Heart right ventricle (tissue), 16 donors: ENCODE results near the gene SEMA5A. TPM values are rescaled to one million over a fixed set of nuclear protein-coding genes. Genes with fewer than 3 reads are reported as not detected.

Experiments
- ATAC-seq, 8 donors: fragments of 200-7000 bp; cut with Tn5 transposase; one replicate each; pipeline ENCODE4 v1.9.1; 2020; ENCODE audit warnings: mild to moderate bottlenecking in 8 of 8, moderate library complexity in 8 of 8, moderate number of reproducible peaks in 1 of 8
- DNase-seq, 2 donors: peaks; one replicate each; pipeline ENCODE4 v3.0.0-alpha.2; 2020
- H3K27ac ChIP-seq, 10 donors: fragments of 200-600 bp; sonication (generic) in 2 of 10; one replicate each; pipeline versions ENCODE4 v1.5.0 to v1.8.0; 2020 to 2022; ENCODE audit warnings: mild to moderate bottlenecking in 3 of 10
- H3K27me3 ChIP-seq, 7 donors: fragments of 200-600 bp; one replicate each; pipeline ENCODE4 v1.8.0; 2021 to 2022; ENCODE audit warnings: mild to moderate bottlenecking in 2 of 7
- H3K36me3 ChIP-seq, 9 donors: fragments of 200-600 bp; sonication (generic) in 1 of 9; one replicate each; pipeline versions ENCODE4 v1.5.0 to v1.8.0; 2020 to 2022; ENCODE audit warnings: mild to moderate bottlenecking in 2 of 9
- H3K4me1 ChIP-seq, 9 donors: fragments of 200-600 bp; sonication (generic) in 1 of 9; one replicate each; pipeline versions ENCODE4 v1.5.0 to v1.8.0; 2020 to 2022; ENCODE audit warnings: mild to moderate bottlenecking in 4 of 9
- H3K4me3 ChIP-seq, 10 donors: fragments of 200-600 bp; sonication (generic) in 2 of 10; one replicate each; pipeline versions ENCODE4 v1.5.0 to v1.8.0; 2020 to 2022; ENCODE audit warnings: mild to moderate bottlenecking in 7 of 10, moderate library complexity in 2 of 10
- H3K9me3 ChIP-seq, 11 donors: fragments of 200-600 bp in 10 of 11; sonication (generic) in 2 of 11; one replicate each; pipeline versions ENCODE4 v1.5.0 to v1.8.0; 2013 to 2022; ENCODE audit warnings: mild to moderate bottlenecking in 2 of 11, control low read depth in 1 of 11, moderate library complexity in 1 of 11
- WGBS, 2 donors: extraction: QIAGEN DNeasy Blood & Tissue Kit; methylation state at CpG; one replicate each; pipeline ENCODE4 v1.1.7; 2013; ENCODE audit warnings: inconsistent platforms in 1 of 2; 5-methylcytosine and 5-hydroxymethylcytosine counted together
- intact Hi-C, 10 donors: fragments of 100-400 bp; cut with DNase I; formaldehyde crosslinking; loops; one replicate each; pipeline versions ENCODE4 v1.11.1 to v1.14.2; 2022
- polyA plus RNA-seq, 2 donors: library from polyadenylated mRNA; stranded (reverse); fragments of 200-250 nt; gene quantifications; one replicate each; pipeline ENCODE4 v1.2.3, GENCODE V29; 2013
- total RNA-seq, 10 donors: library from RNA; stranded (reverse); fragmentation: NEBNext Ultra II Directional in 3 of 10; extraction: Animal tissue kit (Norgen Biotek cat#: 25700) in 3 of 10; gene quantifications; one replicate each; pipeline versions ENCODE4 v1.2.1 to v1.2.4, GENCODE V29; 2021 to 2023
- TF ChIP-seq, protein P1 (sequence below), 9 donors: fragments of 200-600 bp; sonication (generic) in 2 of 9; IDR thresholded peaks; one replicate each; pipeline versions ENCODE4 v1.5.0 to v1.8.0; 2021 to 2022; ENCODE audit warnings: antibody characterized with exemption in 9 of 9, mild to moderate bottlenecking in 5 of 9, moderate library complexity in 1 of 9
- donor health status: Arrhythmogenic right ventricular cardiomyopathy.
- donor health status: ischemic (EF 13 %, LVEDD 7.1; RV severe dilation, severe dysfunction).
- donor health status: healthy with polysubstance abuse.
- donor health status: DM: no; HTN: yes; CAD: no.
- donor health status: DM: no; HTN: no; CAD: no.
- donor health status: ischemic (EF 25% LVEDD 6.9; RV normal size, moderate dysfunction).
- donor health status: ischemic (EF 25% LVEDD 5.7; RV mildly dilated, moderate dysfunction).
- donor health status: healthy.
- donor health status: DM: yes; HTN: yes; CAD: no.
- donor health status: Ischemic cardiomyopathy.
- donor health status: ischemic (EF 35%, LVEDD 5.7; RV mildly dilated, moderate dysfunction).
- donor health status: nonischemic (EF 11% LVEDD 7.7; RV severe dilation, severe dysfunction).
- donor health status: DM: yes; HTN: yes; CAD: no.
- donor health status: PGD.
- donor health status: ischemic (EF 29% LVEDD 5.4; RV normal size, mild dysfunction).
- donor health status: nonischemic (EF 23%, LVEDD 6.1; RV moderate dilation, normal function).

Gene SEMA5A
- total and polyA plus RNA-seq, 12 donors = 1.9 to 71.5 (median 48.0) TPM

- Histone ChIP-seq H3K27me3 (no peaks in the 10 kb centered on the region), H3K36me3 (no peaks in the 10 kb centered on the region), H3K9me3 (no peaks in the 10 kb centered on the region), H3K27ac (no peak overlapping the region), H3K4me1 (peaks cover 0 to 51% (median 17%) of the 10 kb centered on the region in 9 donors), H3K4me3 (no peak overlapping the region)
- DNase-seq = no peak
- WGBS, 2 donors = 86 to 90% methylated on average over 4 of the region's 4 CpGs
- no peak for ATAC-seq
- TF ChIP-seq, protein P1, sequence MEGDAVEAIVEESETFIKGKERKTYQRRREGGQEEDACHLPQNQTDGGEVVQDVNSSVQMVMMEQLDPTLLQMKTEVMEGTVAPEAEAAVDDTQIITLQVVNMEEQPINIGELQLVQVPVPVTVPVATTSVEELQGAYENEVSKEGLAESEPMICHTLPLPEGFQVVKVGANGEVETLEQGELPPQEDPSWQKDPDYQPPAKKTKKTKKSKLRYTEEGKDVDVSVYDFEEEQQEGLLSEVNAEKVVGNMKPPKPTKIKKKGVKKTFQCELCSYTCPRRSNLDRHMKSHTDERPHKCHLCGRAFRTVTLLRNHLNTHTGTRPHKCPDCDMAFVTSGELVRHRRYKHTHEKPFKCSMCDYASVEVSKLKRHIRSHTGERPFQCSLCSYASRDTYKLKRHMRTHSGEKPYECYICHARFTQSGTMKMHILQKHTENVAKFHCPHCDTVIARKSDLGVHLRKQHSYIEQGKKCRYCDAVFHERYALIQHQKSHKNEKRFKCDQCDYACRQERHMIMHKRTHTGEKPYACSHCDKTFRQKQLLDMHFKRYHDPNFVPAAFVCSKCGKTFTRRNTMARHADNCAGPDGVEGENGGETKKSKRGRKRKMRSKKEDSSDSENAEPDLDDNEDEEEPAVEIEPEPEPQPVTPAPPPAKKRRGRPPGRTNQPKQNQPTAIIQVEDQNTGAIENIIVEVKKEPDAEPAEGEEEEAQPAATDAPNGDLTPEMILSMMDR (IDR thresholded peaks at IDR 0.05) = no peak
- intact Hi-C loops = loop anchor here in 1 of 10 donors (10.0 kb wide), 1 partner anchor 128 kb away; no protein-coding TSS in a partner anchor
Measured at GRCh38 chr5:9386945-9387344, 158.9 kb downstream of the SEMA5A start.

DNA sequence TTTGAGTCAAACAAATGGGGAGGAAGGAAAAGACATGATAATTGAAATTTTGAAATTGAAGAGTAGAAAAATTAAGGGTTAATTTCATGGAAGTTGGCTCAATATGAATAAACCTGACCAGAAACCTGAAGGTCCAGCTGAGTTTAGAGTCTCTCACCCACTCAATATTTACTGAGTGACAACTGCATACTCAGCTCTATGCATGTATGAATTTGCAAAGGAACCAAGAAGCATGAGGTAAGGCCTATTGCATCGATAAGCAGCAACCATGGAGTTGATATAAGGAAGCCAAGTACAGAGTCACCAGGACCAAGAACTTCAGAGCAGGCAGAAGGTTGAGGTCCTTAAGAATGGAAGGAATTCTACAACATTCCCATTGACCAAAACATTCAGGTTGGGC lies 163.4 kb downstream of the SEMA5A start:
- DNase-seq (no peak), ATAC-seq (no peak)
- Histone ChIP-seq H3K4me3 (no peak overlapping the region), H3K27me3 (no peaks in the 10 kb centered on the region), H3K4me1 (peaks cover 0 to 15% (median 4%) of the 10 kb centered on the region in 9 donors), H3K9me3 (no peaks in the 10 kb centered on the region), H3K27ac (no peak overlapping the region), H3K36me3 (peaks cover 0 to 24% (median 0%) of the 10 kb centered on the region in 9 donors)
- WGBS, 2 donors = 69 to 73% methylated on average over 1 of the region's 1 CpG
- TF ChIP-seq, protein P1 (IDR thresholded peaks at IDR 0.05) = no peak
- intact Hi-C loops = loop anchor here in 1 of 10 donors (10.0 kb wide), 1 partner anchor 132 kb away; no protein-coding TSS in a partner anchor

GRCh38 chr5:9381464-9381863 lies 164.4 kb downstream of the SEMA5A start:
- no peaks in the 10 kb centered on the region for H3K27me3 ChIP-seq
- no peak overlapping the region for H3K4me3 ChIP-seq
- no peaks in the 10 kb centered on the region for H3K9me3 ChIP-seq
- H3K27ac ChIP-seq = peak overlapping the region in 1 of 10 donors; percentile 8
- TF ChIP-seq, protein P1 (IDR thresholded peaks at IDR 0.05) = no peak
- intact Hi-C loops = loop anchor here in 1 of 10 donors (10.0 kb wide), 1 partner anchor 133 kb away; no protein-coding TSS in a partner anchor
- DNase-seq = no peak
- peaks cover 0 to 15% (median 4%) of the 10 kb centered on the region in 9 donors for H3K4me1 ChIP-seq
- H3K36me3 ChIP-seq = peaks cover 0 to 26% (median 0%) of the 10 kb centered on the region in 9 donors
- no peak for ATAC-seq

GRCh38 chr5:9380109-9380508 lies 165.8 kb downstream of the SEMA5A start:
- H3K4me1 ChIP-seq = peaks cover 0 to 11% (median 4%) of the 10 kb centered on the region in 9 donors
- TF ChIP-seq, protein P1 (IDR thresholded peaks at IDR 0.05) = no peak
- no peaks in the 10 kb centered on the region for H3K27me3 ChIP-seq
- H3K27ac ChIP-seq = no peak overlapping the region
- H3K4me3 ChIP-seq = no peak overlapping the region
- no peak for ATAC-seq
- H3K36me3 ChIP-seq = peaks cover 0 to 26% (median 0%) of the 10 kb centered on the region in 9 donors
- H3K9me3 ChIP-seq = peaks cover 0 to 6% (median 0%) of the 10 kb centered on the region in 11 donors
- intact Hi-C loops = loop anchor here in 1 of 10 donors (10.0 kb wide), 1 partner anchor 135 kb away; no protein-coding TSS in a partner anchor
- DNase-seq = no peak
- WGBS, 2 donors = 81 to 82% methylated on average over 7 of the region's 7 CpGs
